Transverse colon (tissue), 3 donors: ENCODE results near the gene VWA8.

Experiments
- POLR2A ChIP-seq: fragments of 450-650 bp; IDR thresholded peaks from one replicate; pipeline ENCODE4 v1.6.1; 2016; ENCODE audit warnings: antibody characterized with exemption, mild to moderate bottlenecking, moderate library complexity
- TF ChIP-seq, protein P1 (sequence below), 5 experiments: fragments of 200-600 bp in 3 of 5; fragments of 450-650 bp in 2 of 5; sonication (generic) in 3 of 5; IDR thresholded peaks; 1 replicate in 2 of 5; 2 replicates in 3 of 5; pipeline ENCODE4 v1.5.1; 2016 to 2017; ENCODE audit warnings: antibody characterized with exemption in 5 of 5, inconsistent platforms in 3 of 5, mild to moderate bottlenecking in 2 of 5, moderate library complexity in 1 of 5

DNA sequence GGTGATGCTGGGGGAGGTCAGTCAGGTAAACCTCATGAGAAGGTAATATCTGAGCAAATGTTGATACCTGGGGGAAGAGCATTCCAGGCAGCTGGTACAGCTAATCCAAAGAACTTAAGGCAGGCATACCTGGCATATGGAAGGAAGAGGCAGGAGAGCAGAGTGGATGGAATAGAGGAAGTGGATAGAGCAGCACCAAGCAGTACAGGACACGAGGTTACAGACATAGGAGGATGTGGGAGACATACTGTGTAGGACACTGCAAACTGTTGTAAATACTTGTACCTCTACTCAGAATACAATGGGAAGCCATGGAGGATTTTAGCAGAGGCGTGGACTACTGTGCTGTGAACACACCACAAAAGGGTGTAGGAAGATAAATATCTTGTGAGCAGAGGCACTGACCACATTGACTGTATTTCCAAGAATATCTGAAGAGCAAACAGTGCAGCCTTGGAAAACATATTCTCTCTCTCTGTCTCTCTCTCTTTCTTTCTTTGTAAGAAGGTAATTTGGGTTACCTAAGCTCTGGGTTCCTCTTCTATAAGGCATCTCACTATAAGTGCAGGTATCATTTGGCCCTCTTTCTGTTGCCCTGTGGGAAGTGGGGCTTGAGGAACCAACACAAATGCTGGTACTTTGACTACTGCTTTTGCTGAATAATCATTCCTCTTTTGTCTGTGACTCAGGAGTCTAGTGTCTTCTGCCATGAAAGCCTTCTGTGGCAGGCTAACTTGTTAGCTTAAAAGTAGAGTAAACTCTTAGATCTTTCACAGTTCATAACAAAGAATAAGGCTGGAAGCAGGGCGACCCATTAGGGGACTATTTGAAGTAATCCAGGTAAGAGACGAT lies 238.0 kb downstream of the VWA8 start:
- TF ChIP-seq POLR2A = no peak
- TF ChIP-seq, protein P1, sequence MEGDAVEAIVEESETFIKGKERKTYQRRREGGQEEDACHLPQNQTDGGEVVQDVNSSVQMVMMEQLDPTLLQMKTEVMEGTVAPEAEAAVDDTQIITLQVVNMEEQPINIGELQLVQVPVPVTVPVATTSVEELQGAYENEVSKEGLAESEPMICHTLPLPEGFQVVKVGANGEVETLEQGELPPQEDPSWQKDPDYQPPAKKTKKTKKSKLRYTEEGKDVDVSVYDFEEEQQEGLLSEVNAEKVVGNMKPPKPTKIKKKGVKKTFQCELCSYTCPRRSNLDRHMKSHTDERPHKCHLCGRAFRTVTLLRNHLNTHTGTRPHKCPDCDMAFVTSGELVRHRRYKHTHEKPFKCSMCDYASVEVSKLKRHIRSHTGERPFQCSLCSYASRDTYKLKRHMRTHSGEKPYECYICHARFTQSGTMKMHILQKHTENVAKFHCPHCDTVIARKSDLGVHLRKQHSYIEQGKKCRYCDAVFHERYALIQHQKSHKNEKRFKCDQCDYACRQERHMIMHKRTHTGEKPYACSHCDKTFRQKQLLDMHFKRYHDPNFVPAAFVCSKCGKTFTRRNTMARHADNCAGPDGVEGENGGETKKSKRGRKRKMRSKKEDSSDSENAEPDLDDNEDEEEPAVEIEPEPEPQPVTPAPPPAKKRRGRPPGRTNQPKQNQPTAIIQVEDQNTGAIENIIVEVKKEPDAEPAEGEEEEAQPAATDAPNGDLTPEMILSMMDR (IDR thresholded peaks at IDR 0.05) = no peak
